ENCODE data around the gene GPR35. TPM values are rescaled to one million over a fixed set of nuclear protein-coding genes. Genes with fewer than 3 reads are reported as not detected.

Gene GPR35
- total RNA-seq, 1 donor from 2014 or later = 5.4 TPM

GRCh38 chr2:240578488-240578887, 46.8 kb upstream of the GPR35 start:
- Mint-ChIP-seq H3K27me3 (ENCODE audit: low read depth) (no peaks in the 10 kb centered on the region), H3K9me3 (peaks cover 14% of the 10 kb centered on the region), H3K27ac (no peak overlapping the region), H3K4me3 (no peak overlapping the region), H3K4me1 (no peaks in the 10 kb centered on the region), H3K36me3 (peaks cover 16% of the 10 kb centered on the region)
- DNase-seq (ENCODE audit: low spot score in 2 of 2, unreplicated experiment in 2 of 2) = no peak
- TF ChIP-seq CTCF (IDR thresholded peaks at IDR 0.05; ENCODE audit: unreplicated experiment) = no peak

- Mint-ChIP-seq H3K4me3 (no peak overlapping the region), H3K27me3 (ENCODE audit: low read depth) (no peaks in the 10 kb centered on the region), H3K36me3 (peaks cover 16% of the 10 kb centered on the region), H3K9me3 (peaks cover 14% of the 10 kb centered on the region), H3K27ac (no peak overlapping the region), H3K4me1 (no peaks in the 10 kb centered on the region)
- no peak for TF ChIP-seq CTCF (IDR thresholded peaks at IDR 0.05; ENCODE audit: unreplicated experiment)
- DNase-seq (ENCODE audit: low spot score in 2 of 2, unreplicated experiment in 2 of 2) = no peak
Observed at GRCh38 chr2:240579071-240579762, 46.1 kb upstream of the GPR35 start.

GRCh38 chr2:240579771-240580614, 45.3 kb upstream of the GPR35 start:
- Mint-ChIP-seq H3K9me3 (peaks cover 14% of the 10 kb centered on the region), H3K36me3 (peaks cover 16% of the 10 kb centered on the region), H3K4me1 (peaks cover 4% of the 10 kb centered on the region), H3K4me3 (no peak overlapping the region), H3K27ac (no peak overlapping the region), H3K27me3 (ENCODE audit: low read depth) (no peaks in the 10 kb centered on the region)
- no peak for DNase-seq (ENCODE audit: low spot score in 2 of 2, unreplicated experiment in 2 of 2)
- no peak for TF ChIP-seq CTCF (IDR thresholded peaks at IDR 0.05; ENCODE audit: unreplicated experiment)

GRCh38 chr2:240581811-240582210, 43.5 kb upstream of the GPR35 start:
- no peak for TF ChIP-seq CTCF (IDR thresholded peaks at IDR 0.05; ENCODE audit: unreplicated experiment)

GRCh38 chr2:240582781-240583180, 42.5 kb upstream of the GPR35 start:
- H3K27me3 Mint-ChIP-seq (ENCODE audit: low read depth) = no peaks in the 10 kb centered on the region
- no peak for TF ChIP-seq CTCF (IDR thresholded peaks at IDR 0.05; ENCODE audit: unreplicated experiment)
- no peak for DNase-seq (ENCODE audit: low spot score in 2 of 2, unreplicated experiment in 2 of 2)
- no peak overlapping the region for H3K4me3 Mint-ChIP-seq
- peaks cover 16% of the 10 kb centered on the region for H3K36me3 Mint-ChIP-seq
- H3K27ac Mint-ChIP-seq = no peak overlapping the region
- H3K9me3 Mint-ChIP-seq = peaks cover 14% of the 10 kb centered on the region
- H3K4me1 Mint-ChIP-seq = peaks cover 20% of the 10 kb centered on the region

More at GRCh38 chr2:240581811-240582210, 43.5 kb upstream of the GPR35 start:
- H3K4me3 Mint-ChIP-seq = no peak overlapping the region
- H3K27ac Mint-ChIP-seq = no peak overlapping the region
- peaks cover 14% of the 10 kb centered on the region for H3K9me3 Mint-ChIP-seq
- peaks cover 13% of the 10 kb centered on the region for H3K4me1 Mint-ChIP-seq
- no peak for DNase-seq (ENCODE audit: low spot score in 2 of 2, unreplicated experiment in 2 of 2)
- no peaks in the 10 kb centered on the region for H3K27me3 Mint-ChIP-seq (ENCODE audit: low read depth)
- H3K36me3 Mint-ChIP-seq = peaks cover 16% of the 10 kb centered on the region

Measured in mesothelial cell of epicardium (in vitro differentiated cells).